Measurements from ENCODE around the gene TEX101.
"Not testable (repeated sequence)": the region's sequence is repeated elsewhere in the genome, so short reads cannot be mapped to it uniquely, and the experiment has no call there.

Gene TEX101

DNA sequence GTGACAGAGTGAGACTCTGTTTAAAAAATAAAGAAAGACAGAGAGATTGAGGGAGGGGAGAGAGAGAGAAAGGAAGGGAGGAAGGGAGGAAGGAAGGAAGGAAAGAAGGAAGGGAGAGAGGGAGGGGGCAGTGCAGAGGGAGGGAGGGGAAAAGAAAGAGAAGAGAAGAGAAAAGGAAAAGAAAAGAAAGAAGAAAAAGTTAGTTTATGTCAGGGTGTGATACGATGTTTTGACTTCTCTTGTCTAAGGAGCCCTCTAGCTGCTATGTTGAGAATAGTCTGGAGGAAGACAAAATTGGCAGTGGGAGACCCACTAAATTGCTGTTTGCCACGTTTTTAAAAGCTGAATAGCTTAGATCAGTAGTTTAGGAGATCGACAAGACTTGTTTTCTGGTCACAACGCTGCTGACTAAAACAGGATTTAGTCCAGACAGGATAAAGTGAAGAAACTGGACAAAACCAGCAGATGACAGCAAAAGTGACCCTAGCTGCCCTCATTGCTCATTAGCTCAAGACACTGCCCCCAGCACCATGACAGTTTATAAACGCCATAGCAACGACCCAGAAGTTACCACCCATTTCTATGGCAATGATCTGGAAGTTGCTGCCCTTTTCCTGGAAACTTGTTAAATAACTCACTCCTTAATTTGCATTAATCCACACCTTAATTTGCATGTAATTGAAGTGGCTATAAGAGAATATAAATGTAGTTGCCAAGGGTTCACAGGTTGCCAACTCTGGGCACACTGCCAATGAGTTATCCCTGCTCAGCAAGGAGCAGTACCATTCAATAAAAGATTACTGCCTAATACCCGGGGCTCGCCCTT lies 11.1 kb downstream of the TEX101 start:
- DNase-seq (no peak), ATAC-seq (replicated peaks) (no peak)
- Mint-ChIP-seq H3K4me1 (ENCODE audit: low read depth in 2 of 2) (peaks cover 6% of the 10 kb centered on the region in 2 donors), H3K4me3 (no peak overlapping the region), H3K36me3 (ENCODE audit: insufficient read depth) (peaks cover 2% of the 10 kb centered on the region), H3K27ac (peak overlapping the region; percentile 24 to 60), H3K27me3 (peaks cover 0 to 4% of the 10 kb centered on the region in 2 donors), H3K9me3 (no peaks in the 10 kb centered on the region)

DNA sequence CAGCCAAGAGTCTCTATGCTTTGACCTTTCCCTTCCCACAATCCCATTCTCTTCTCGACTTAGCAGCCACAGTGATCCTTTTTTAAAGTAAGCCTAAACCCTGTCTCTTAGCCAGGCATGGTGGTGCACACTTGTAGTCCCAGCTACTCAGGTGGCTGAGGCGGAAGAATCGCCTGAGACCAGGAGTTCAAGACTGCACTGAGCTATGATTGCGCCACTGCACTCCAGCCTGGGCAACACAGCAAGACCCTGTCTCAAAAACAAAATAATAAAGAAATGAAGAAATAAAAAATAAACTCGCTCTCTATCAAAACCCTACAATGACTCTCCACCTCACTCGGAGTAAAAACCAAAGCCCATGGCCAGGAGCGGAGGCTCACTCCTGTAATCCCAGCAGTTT lies 14.7 kb downstream of the TEX101 start:
- DNase-seq (no peak), ATAC-seq (replicated peaks) (no peak)
- no peak overlapping the region for H3K27ac Mint-ChIP-seq
- no peaks in the 10 kb centered on the region for H3K27me3 Mint-ChIP-seq
- H3K9me3 Mint-ChIP-seq, result no peaks in the 10 kb centered on the region
- no peak overlapping the region for H3K4me3 Mint-ChIP-seq
- H3K36me3 Mint-ChIP-seq (ENCODE audit: insufficient read depth), result peaks cover 6% of the 10 kb centered on the region
- H3K4me1 Mint-ChIP-seq (ENCODE audit: low read depth in 2 of 2), result peaks cover 8 to 13% of the 10 kb centered on the region in 2 donors

DNA sequence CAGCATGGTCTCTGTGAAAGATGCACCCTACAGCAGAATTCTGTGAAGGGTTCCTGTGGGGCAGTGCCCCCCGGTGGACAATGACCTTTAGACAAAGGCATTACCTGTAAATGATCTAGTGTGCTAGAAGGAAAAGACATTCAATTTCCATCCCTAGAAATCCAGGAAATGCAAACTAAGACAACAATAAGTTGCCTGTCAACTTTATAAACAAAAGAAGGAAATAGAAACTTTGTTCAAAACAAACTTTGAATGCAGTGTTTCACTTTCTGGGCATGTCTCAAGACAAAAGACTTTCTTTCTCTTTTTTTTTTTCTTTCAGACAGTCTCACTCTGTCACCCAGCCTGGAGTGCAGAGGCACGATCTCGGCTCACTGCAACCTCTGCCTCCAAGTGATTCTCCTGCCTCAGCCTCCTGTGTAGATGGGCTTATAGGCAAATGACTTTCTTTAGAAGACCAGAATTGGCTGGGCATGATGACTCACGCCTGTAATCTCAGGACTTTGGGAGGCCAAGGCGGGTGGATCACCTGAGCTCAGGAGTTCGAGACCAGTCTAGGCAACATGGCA lies 15.5 kb downstream of the TEX101 start:
- DNase-seq (peak in 1 of 3 experiments; percentile 14), ATAC-seq (replicated peaks) (peak; percentile 79)
- H3K4me3 Mint-ChIP-seq, result no peak overlapping the region
- peaks cover 7 to 13% of the 10 kb centered on the region in 2 donors for H3K4me1 Mint-ChIP-seq (ENCODE audit: low read depth in 2 of 2)
- H3K9me3 Mint-ChIP-seq, result no peaks in the 10 kb centered on the region
- H3K36me3 Mint-ChIP-seq (ENCODE audit: insufficient read depth), result peaks cover 6% of the 10 kb centered on the region
- peak overlapping the region in 1 of 2 donors; percentile 89 for H3K27ac Mint-ChIP-seq
- no peaks in the 10 kb centered on the region for H3K27me3 Mint-ChIP-seq

DNA sequence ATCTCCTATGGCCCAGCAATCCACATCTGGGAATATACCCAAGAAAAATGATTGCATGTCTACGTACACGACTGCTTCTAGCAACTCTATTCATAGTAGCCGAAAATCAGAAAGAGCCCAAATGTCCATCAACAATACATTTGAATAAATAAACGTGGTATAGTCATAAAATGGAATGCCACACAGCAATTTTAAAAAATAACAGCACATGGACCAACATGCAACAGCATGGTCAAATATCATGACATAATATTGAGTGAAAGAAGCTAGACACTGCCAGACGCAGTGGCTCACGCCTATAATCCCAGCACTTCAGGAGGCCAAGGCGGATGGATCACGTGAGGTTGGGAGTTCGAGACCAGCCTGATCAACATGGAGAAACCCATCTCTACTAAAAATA lies 16.3 kb downstream of the TEX101 start:
- Mint-ChIP-seq H3K4me1 (ENCODE audit: low read depth in 2 of 2) (peaks cover 5 to 12% of the 10 kb centered on the region in 2 donors), H3K36me3 (ENCODE audit: insufficient read depth) (peaks cover 6% of the 10 kb centered on the region), H3K27ac (peak overlapping the region in 1 of 2 donors; percentile 89), H3K27me3 (no peaks in the 10 kb centered on the region), H3K4me3 (no peak overlapping the region), H3K9me3 (no peaks in the 10 kb centered on the region)
- no peak for DNase-seq
- no peak for ATAC-seq (replicated peaks)

DNA sequence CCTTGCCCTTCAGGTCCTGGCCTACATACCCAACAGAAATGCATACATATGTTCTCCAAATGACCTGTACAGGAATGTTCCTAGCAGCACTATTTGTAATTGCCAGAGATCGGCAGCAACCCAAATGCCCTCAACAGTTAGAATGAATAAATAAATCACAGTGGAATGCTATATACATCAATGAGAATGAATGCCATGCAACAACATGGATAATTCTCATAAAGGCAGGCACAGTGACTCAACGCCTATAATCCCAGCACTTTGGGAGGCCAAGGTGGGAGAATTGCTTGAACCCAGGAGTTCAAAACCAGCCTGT lies 18.6 kb downstream of the TEX101 start:
- DNase-seq, result no peak
- H3K27ac Mint-ChIP-seq, result no peak overlapping the region
- H3K4me3 Mint-ChIP-seq, result no peak overlapping the region
- H3K27me3 Mint-ChIP-seq, result no peaks in the 10 kb centered on the region
- H3K9me3 Mint-ChIP-seq, result no peaks in the 10 kb centered on the region
- peaks cover 3% of the 10 kb centered on the region for H3K36me3 Mint-ChIP-seq (ENCODE audit: insufficient read depth)
- H3K4me1 Mint-ChIP-seq (ENCODE audit: low read depth in 2 of 2), result peaks cover 12 to 22% of the 10 kb centered on the region in 2 donors
- no peak for ATAC-seq (replicated peaks)

DNA sequence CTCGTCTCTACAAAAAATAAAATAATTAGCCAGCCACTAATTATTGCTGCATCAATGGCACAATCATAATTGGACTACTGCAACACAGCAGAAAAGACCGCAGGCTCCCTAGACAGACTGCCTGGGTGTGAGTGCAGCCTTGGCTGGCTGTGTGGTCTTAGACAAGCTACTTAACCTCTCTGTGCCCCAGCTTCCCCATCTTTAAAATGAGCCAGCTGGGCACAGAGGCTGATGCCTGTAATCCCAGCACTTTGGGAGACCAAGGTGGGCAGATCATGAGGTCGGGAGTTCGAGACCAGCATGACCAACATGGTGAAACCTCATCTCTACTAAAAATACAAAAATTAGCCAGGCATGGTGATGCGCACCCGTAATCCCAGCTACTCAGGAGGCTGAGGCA lies 19.0 kb downstream of the TEX101 start:
- no peak for DNase-seq
- peaks cover 16 to 25% of the 10 kb centered on the region in 2 donors for H3K4me1 Mint-ChIP-seq (ENCODE audit: low read depth in 2 of 2)

DNA sequence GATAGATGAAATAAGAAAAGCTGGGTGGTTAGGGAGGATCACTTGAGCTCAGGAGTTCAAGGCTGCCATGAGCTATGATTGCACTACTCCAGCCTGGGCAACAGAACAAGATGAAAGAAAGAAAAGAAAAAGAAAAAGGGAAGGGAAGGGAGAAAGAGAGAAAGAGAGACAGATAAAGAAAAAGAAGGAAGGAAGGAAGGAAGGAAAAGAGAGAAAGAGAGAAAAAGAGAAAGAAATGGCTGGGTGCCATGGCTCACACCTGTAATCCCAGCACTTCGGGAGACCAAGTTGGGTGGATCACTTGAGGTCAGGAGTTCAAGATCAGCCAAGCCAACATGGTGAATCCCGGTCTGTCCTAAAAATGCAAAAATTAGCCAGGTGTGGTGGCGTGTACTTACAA lies 21.1 kb downstream of the TEX101 start:
- peaks cover 24 to 37% of the 10 kb centered on the region in 2 donors for H3K4me1 Mint-ChIP-seq (ENCODE audit: low read depth in 2 of 2)
- H3K36me3 Mint-ChIP-seq (ENCODE audit: insufficient read depth), result peaks cover 3% of the 10 kb centered on the region
- no peaks in the 10 kb centered on the region for H3K9me3 Mint-ChIP-seq
- no peaks in the 10 kb centered on the region for H3K27me3 Mint-ChIP-seq
- peak overlapping the region; percentile 44 to 76 for H3K27ac Mint-ChIP-seq
- no peak overlapping the region for H3K4me3 Mint-ChIP-seq
- ATAC-seq (replicated peaks), result no peak
- DNase-seq, result no peak

More for the DNA sequence above, 19.0 kb downstream of the TEX101 start:
- no peaks in the 10 kb centered on the region for H3K27me3 Mint-ChIP-seq
- no peaks in the 10 kb centered on the region for H3K9me3 Mint-ChIP-seq
- no peak overlapping the region for H3K4me3 Mint-ChIP-seq
- H3K27ac Mint-ChIP-seq, result no peak overlapping the region
- no peak for ATAC-seq (replicated peaks)
- H3K36me3 Mint-ChIP-seq (ENCODE audit: insufficient read depth), result peaks cover 3% of the 10 kb centered on the region

DNA sequence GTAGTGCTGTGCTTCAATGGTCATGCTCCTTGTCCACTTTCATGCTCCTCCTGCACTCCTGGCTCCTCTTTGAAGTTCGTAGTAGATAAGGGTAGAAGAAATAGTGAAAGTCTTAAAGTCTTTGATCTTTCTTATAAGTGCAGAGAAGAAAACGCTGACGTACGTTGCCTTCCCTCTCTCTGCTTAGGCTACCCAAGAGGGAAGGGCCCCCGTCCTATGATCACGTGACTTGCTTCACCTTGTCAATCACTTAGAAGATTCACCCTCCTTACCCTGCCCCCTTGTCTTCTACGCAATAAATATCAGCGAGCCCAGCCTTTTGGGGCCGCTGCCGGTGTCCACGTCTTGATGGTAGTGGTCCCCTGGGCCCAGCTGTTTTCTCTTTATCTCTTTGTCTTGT lies 22.6 kb downstream of the TEX101 start:
- not testable (repeated sequence) for H3K9me3 Mint-ChIP-seq; DNase-seq; H3K27me3 Mint-ChIP-seq; ATAC-seq (replicated peaks); H3K36me3 Mint-ChIP-seq (ENCODE audit: insufficient read depth)
- Mint-ChIP-seq H3K4me1 (ENCODE audit: low read depth in 2 of 2) (peaks cover 24 to 37% of the 10 kb centered on the region in 2 donors), H3K27ac (peak overlapping the region; percentile 76 to 79), H3K4me3 (peak overlapping the region in 1 of 2 donors; percentile 4)

DNA sequence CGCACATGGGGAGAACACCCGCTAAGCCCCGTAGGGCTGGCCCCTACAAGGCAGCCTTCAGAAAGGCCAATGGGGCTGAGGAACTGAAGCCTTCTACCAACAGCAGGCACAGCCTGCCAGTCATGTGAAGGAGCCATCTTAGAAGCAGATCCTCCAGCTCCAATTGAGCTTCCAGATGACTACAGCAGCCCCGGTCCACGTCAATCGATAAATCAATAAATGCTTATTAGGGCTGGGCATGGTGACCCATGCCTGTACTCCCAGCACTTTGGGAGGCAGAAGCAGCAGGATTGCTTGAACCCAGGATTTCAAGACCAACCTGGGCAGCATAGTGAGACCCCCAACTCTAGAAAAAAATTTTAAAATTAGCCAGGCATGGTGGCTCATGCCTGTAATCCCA lies 23.0 kb downstream of the TEX101 start:
- DNase-seq (no peak), ATAC-seq (replicated peaks) (no peak)
- H3K4me1 Mint-ChIP-seq (ENCODE audit: low read depth in 2 of 2), result peaks cover 24 to 36% of the 10 kb centered on the region in 2 donors
- peak overlapping the region in 1 of 2 donors; percentile 4 for H3K4me3 Mint-ChIP-seq
- no peaks in the 10 kb centered on the region for H3K36me3 Mint-ChIP-seq (ENCODE audit: insufficient read depth)
- no peaks in the 10 kb centered on the region for H3K27me3 Mint-ChIP-seq
- H3K9me3 Mint-ChIP-seq, result no peaks in the 10 kb centered on the region
- H3K27ac Mint-ChIP-seq, result peak overlapping the region; percentile 76 to 79

DNA sequence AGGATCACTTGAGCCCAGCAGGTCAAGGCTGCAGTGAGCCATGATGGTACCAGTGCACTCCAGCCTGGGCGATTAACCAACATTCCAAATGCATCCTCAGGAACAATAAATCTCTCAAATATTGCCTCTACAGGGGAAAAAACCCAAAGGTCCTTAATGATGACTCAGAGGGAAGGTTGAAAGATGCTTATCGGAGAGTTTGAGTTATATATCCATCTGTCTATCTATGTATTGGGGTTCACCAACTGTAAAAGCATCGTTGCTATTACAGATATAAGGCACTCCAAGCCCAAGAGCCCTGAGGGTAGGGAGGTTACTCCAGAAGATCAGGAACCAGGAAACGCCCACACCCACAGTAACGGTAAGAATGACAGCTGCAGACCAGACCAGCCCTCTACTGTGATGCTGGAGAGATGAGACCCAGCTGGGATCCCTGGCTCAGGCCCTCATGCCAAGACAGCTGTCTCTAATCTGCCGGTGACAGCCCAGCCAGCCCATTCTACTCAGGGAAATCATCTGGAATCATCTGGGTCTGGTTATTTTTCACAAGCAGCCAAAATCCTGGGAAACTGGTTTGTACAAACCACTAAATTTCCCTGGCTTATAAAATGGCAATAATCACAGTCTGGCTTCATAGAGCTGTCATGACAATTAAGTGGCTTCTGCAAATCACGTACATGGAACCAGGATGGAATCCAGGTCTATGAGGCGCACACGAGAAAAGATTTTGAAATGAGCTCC lies 23.8 kb downstream of the TEX101 start:
- Mint-ChIP-seq H3K4me1 (ENCODE audit: low read depth in 2 of 2) (peaks cover 24 to 30% of the 10 kb centered on the region in 2 donors), H3K36me3 (ENCODE audit: insufficient read depth) (no peaks in the 10 kb centered on the region), H3K4me3 (peak overlapping the region; percentile 54 to 59), H3K27me3 (no peaks in the 10 kb centered on the region), H3K9me3 (no peaks in the 10 kb centered on the region), H3K27ac (peak overlapping the region; percentile 76 to 79)
- no peak for DNase-seq
- ATAC-seq (replicated peaks), result no peak

DNA sequence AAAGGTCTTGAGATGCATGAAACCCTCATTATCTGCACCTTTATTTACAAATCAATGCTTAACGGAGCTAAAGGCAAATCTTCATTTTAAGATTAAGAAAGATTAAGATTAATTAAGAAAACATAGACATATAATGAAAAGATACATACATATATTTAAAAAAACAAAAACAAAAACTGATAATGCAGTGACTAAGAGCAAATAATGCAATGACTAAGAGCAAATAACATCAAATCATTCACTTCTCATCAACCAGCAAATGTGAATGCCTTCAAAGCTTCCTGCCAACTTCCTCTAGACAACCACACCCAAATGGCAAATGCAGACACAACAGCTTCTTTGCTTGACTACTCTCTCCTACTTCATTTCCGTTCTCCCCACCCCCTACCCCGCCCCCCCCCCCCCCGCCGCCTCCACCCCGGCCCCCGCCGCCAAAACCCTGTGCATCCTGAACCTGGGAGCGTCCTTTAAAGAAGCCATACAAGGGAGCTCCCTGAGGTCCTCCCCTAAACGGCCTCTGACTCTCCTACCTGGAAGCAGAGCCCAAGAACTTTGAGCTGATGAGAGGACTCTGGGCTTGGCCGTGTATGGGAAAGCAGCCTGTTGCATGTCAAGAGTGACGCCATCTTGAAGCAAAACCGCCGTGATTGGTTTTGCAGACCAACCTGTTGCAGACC lies 24.5 kb downstream of the TEX101 start:
- DNase-seq (peak; percentile 21 to 39 (median 30)), ATAC-seq (replicated peaks) (peak; percentile 96)
- Mint-ChIP-seq H3K9me3 (no peaks in the 10 kb centered on the region), H3K36me3 (ENCODE audit: insufficient read depth) (no peaks in the 10 kb centered on the region), H3K4me1 (ENCODE audit: low read depth in 2 of 2) (peaks cover 24 to 30% of the 10 kb centered on the region in 2 donors), H3K27ac (peak overlapping the region; percentile 76 to 79), H3K4me3 (peak overlapping the region; percentile 54 to 59), H3K27me3 (no peaks in the 10 kb centered on the region)

DNA sequence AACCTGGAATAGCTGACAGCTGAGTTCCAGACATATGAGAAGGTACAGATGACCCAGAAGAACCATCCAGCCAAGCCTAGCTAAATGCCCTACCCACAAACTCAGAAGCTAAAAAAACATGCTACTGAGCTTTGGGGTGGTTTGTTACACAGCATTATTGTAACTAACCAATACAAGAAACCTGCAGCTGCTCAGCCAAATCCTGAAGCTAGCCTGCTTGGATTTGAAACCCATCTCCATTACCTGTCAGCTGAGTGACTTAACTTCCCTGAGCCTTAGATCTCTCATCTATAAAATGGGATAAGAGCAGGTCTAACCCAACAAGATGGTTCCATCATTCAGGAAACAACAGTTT lies 25.0 kb downstream of the TEX101 start:
- H3K27ac Mint-ChIP-seq, result peak overlapping the region; percentile 76 to 79
- no peaks in the 10 kb centered on the region for H3K9me3 Mint-ChIP-seq
- no peak for DNase-seq
- peak overlapping the region in 1 of 2 donors; percentile 59 for H3K4me3 Mint-ChIP-seq
- H3K36me3 Mint-ChIP-seq (ENCODE audit: insufficient read depth), result no peaks in the 10 kb centered on the region
- no peaks in the 10 kb centered on the region for H3K27me3 Mint-ChIP-seq
- peaks cover 24 to 30% of the 10 kb centered on the region in 2 donors for H3K4me1 Mint-ChIP-seq (ENCODE audit: low read depth in 2 of 2)
- no peak for ATAC-seq (replicated peaks)

DNA sequence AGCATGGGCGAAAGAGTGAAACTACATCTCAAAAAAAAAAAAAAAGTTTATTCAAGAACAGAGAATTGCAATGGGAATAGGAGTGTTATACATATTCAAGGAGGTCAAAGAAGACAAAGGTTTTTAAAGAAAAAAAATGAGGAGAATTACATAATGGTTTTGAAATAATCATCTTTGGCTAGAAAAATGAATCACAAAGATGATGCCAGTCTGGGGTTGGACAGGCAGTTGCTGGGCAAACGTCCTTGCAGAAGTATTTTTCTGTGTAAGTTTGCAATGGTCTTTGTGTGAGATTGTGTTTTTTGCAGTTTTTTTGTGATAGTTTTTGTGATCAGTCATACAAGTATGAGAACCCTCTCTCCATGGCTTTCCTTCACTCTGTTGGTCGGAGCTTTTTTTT lies 27.0 kb downstream of the TEX101 start:
- H3K27me3 Mint-ChIP-seq, result no peaks in the 10 kb centered on the region
- H3K27ac Mint-ChIP-seq, result peak overlapping the region in 1 of 2 donors; percentile 76
- DNase-seq (no peak), ATAC-seq (replicated peaks) (no peak)
- no peaks in the 10 kb centered on the region for H3K9me3 Mint-ChIP-seq
- H3K4me3 Mint-ChIP-seq, result no peak overlapping the region
- H3K4me1 Mint-ChIP-seq (ENCODE audit: low read depth in 2 of 2), result peaks cover 22 to 25% of the 10 kb centered on the region in 2 donors
- no peaks in the 10 kb centered on the region for H3K36me3 Mint-ChIP-seq (ENCODE audit: insufficient read depth)
